GM12878 (cell line): ENCODE data around the gene NLGN1. TPM values are rescaled to one million over a fixed set of nuclear protein-coding genes. Genes with fewer than 3 reads are reported as not detected.

Experiments used
- ATAC-seq: fragments of 200-7000 bp; cut with Tn5 transposase; 3 replicates; pipeline ENCODE4 v1.9.1; 2020; ENCODE audit warnings: mild to moderate bottlenecking, moderate library complexity
- BruUV-seq: library from RNA; stranded (reverse); fragments of 400-500 nt; replicated peaks from 2 replicates; lab custom pipeline; 2021; lab: Mats Ljungman, UMichigan
- CTCF ChIA-PET: fragments of 300-600 bp; sonication (Branson Sonifier 250); formaldehyde crosslinking; extraction: SDS; loops from one replicate; lab custom pipeline; 2021; ENCODE audit warnings: inconsistent platforms; lab: Yijun Ruan, JAX
- POLR2A ChIA-PET: fragments of 350-600 bp; formaldehyde crosslinking; extraction: SDS; loops from one replicate; lab custom pipeline; 2021; ENCODE audit warnings: inconsistent platforms; lab: Charles Lee
- RAD21 ChIA-PET: fragments of 300-600 bp; sonication (Branson Sonifier 250); formaldehyde crosslinking; loops from one replicate; lab custom pipeline; 2023; ENCODE audit warnings: antibody characterized with exemption; ENCODE audit not compliant: unreplicated experiment; lab: Charles Lee
- SMC1A ChIA-PET: fragments of 300-600 bp; sonication (Branson Sonifier 250); formaldehyde crosslinking; loops from one replicate; lab custom pipeline; 2023; ENCODE audit not compliant: unreplicated experiment, uncharacterized antibody; lab: Charles Lee
- DNase-seq: peaks from one replicate; pipeline ENCODE4 v3.0.0-alpha.2; 2011; ENCODE audit warnings: low read depth, low spot score
- FAIRE-seq: peaks from 3 replicates; lab custom pipeline; 2011; peaks lifted over from hg19 to GRCh38; lab: Jason Lieb, UNC
- H2AFZ ChIP-seq: 2 replicates; pipeline ENCODE4 v1.6.0; 2011; ENCODE audit warnings: low read depth, low read length, control low read depth; ENCODE audit not compliant: control insufficient read depth
- H3K27ac ChIP-seq: 2 replicates; pipeline ENCODE4 v1.5.1; 2011; ENCODE audit warnings: control low read depth; ENCODE audit not compliant: control insufficient read depth, insufficient read depth
- H3K27me3 ChIP-seq, 2 experiments: replicated peaks in 1 of 2; 2 replicates each; pipeline versions ENCODE4 v1.6.0 to v1.6.1; 2011; ENCODE audit warnings: low read length in 1 of 2; ENCODE audit not compliant: control insufficient read depth in 2 of 2, insufficient read depth in 2 of 2
- H3K36me3 ChIP-seq, 2 experiments: 2 replicates each; pipeline ENCODE4 v1.5.1; 2011; ENCODE audit warnings: low read length in 1 of 2; ENCODE audit not compliant: control insufficient read depth in 2 of 2, insufficient read depth in 2 of 2
- H3K4me1 ChIP-seq: 2 replicates; pipeline ENCODE4 v1.6.1; 2011; ENCODE audit warnings: mild to moderate bottlenecking, low read length, moderate library complexity, mixed read lengths; ENCODE audit not compliant: control insufficient read depth, insufficient read depth
- H3K4me2 ChIP-seq: 2 replicates; pipeline ENCODE4 v1.6.0; 2011; ENCODE audit warnings: control low read depth; ENCODE audit not compliant: control insufficient read depth, insufficient read depth
- H3K4me3 ChIP-seq: fragments of 200-600 bp; sonication (generic); 2 replicates; pipeline ENCODE4 v1.5.1; 2016
- H3K79me2 ChIP-seq: 2 replicates; pipeline ENCODE4 v1.6.0; 2011; ENCODE audit warnings: low read length; ENCODE audit not compliant: control insufficient read depth, insufficient read depth
- H3K9ac ChIP-seq: 2 replicates; pipeline ENCODE4 v1.8.0; 2011; ENCODE audit warnings: low read length, control low read depth, mixed read lengths; ENCODE audit not compliant: control insufficient read depth, insufficient read depth
- H3K9me3 ChIP-seq: replicated peaks from 3 replicates; pipeline ENCODE4 v1.5.1; 2011; ENCODE audit warnings: mild to moderate bottlenecking, low read length; ENCODE audit not compliant: control insufficient read depth, insufficient read depth
- H4K20me1 ChIP-seq: 2 replicates; pipeline ENCODE4 v1.6.0; 2011; ENCODE audit not compliant: control insufficient read depth, insufficient read depth
- BACH1 ChIP-seq: fragments of 450-650 bp; IDR thresholded peaks from 2 replicates; pipeline ENCODE4 v1.6.1; 2017; ENCODE audit warnings: mild to moderate bottlenecking, borderline replicate concordance
- CBFB ChIP-seq: IDR thresholded peaks from 2 replicates; pipeline ENCODE4 v1.6.1; 2016; ENCODE audit warnings: antibody characterized with exemption, low read depth
- CBX3 ChIP-seq: fragments of 200-600 bp; sonication (generic); IDR thresholded peaks from 2 replicates; pipeline ENCODE4 v1.6.1; 2016; ENCODE audit warnings: low read depth, borderline replicate concordance
- HDAC2 ChIP-seq: fragments of 200-600 bp; sonication (generic); IDR thresholded peaks from 2 replicates; pipeline ENCODE4 v1.6.1; 2017
- KAT2A ChIP-seq: conservative IDR thresholded peaks from 2 replicates; pipeline ENCODE4 v1.6.1; 2011; ENCODE audit warnings: low read depth, low read length; ENCODE audit not compliant: control insufficient read depth
- NBN ChIP-seq: fragments of 450-650 bp; IDR thresholded peaks from 2 replicates; pipeline ENCODE4 v1.6.1; 2016
- NFYB ChIP-seq: IDR thresholded peaks from 2 replicates; pipeline ENCODE4 v1.6.1; 2011; ENCODE audit warnings: low read depth, mild to moderate bottlenecking, low read length, improper control_type of control experiment, moderate library complexity; ENCODE audit not compliant: insufficient read depth
- POLR2AphosphoS2 ChIP-seq: IDR thresholded peaks from 2 replicates; pipeline ENCODE4 v1.6.1; 2011; ENCODE audit warnings: low read depth, mild to moderate bottlenecking, low read length, improper control_type of control experiment, moderate library complexity
- SIN3A ChIP-seq: IDR thresholded peaks from 2 replicates; pipeline ENCODE4 v1.6.1; 2012; ENCODE audit warnings: low read depth, low read length, improper control_type of control experiment
- SMARCA5 ChIP-seq: fragments of 450-650 bp; IDR thresholded peaks from 2 replicates; pipeline ENCODE4 v1.6.1; 2017; ENCODE audit warnings: mild to moderate bottlenecking
- SUPT20H ChIP-seq: IDR thresholded peaks from 2 replicates; pipeline ENCODE4 v1.6.1; 2011; ENCODE audit warnings: low read depth, mild to moderate bottlenecking, low read length, moderate library complexity, borderline replicate concordance; ENCODE audit not compliant: control insufficient read depth
- SUZ12 ChIP-seq: fragments of 200-600 bp; sonication (generic); IDR thresholded peaks from one replicate; pipeline ENCODE4 v1.6.1; 2018; ENCODE audit warnings: antibody characterized with exemption, mild to moderate bottlenecking; ENCODE audit not compliant: unreplicated experiment
- ZNF217 ChIP-seq: fragments of 450-650 bp; IDR thresholded peaks from 2 replicates; pipeline ENCODE4 v1.6.1; 2017; ENCODE audit warnings: antibody characterized with exemption, mild to moderate bottlenecking
- in situ Hi-C: fragments of 300-500 bp; cut with MboI; formaldehyde crosslinking; loops from 9 replicates; pipeline ENCODE4 v1.14.3; 2018; ENCODE audit warnings: mixed read lengths
- intact Hi-C: fragments of 100-400 bp; cut with micrococcal nuclease; formaldehyde crosslinking; loops from one replicate; pipeline ENCODE4 v1.14.2; 2022; ENCODE audit not compliant: unreplicated experiment
- polyA plus RNA-seq, 11 experiments: library from polyadenylated mRNA; depleted of rRNA in 4 of 11; unstranded in 6 of 11; stranded (reverse) in 5 of 11; fragments of >200 nt; fragmentation: Nextera tagmentation in 4 of 11; fragmentation: Illumina TruSeq in 1 of 11; extraction: Ambion mirVana in 4 of 11; extraction: Trizol in 1 of 11; gene quantifications; 1 replicate in 1 of 11; 2 replicates in 10 of 11; pipeline versions ENCODE4 v1.2.1 to v1.2.3, GENCODE V29; 2011 to 2016; ENCODE audit warnings: inconsistent platforms in 2 of 11, missing spikeins in 2 of 11, low read depth in 1 of 11
- total RNA-seq, 4 experiments: library from RNA; depleted of rRNA in 3 of 4; stranded (reverse); fragments of >200 nt in 3 of 4; fragmentation: Illumina TruSeq in 1 of 4; extraction: Trizol in 1 of 4; gene quantifications; 2 replicates each; pipeline versions ENCODE4 v1.2.1 to v1.2.3, GENCODE V29; 2013 to 2021
- TF ChIP-seq, protein P1 (sequence below): IDR thresholded peaks from 2 replicates; pipeline ENCODE4 v1.6.1; 2011; ENCODE audit warnings: low read depth, mild to moderate bottlenecking, low read length, moderate library complexity, borderline replicate concordance; ENCODE audit errors: extremely low read depth
- TF ChIP-seq, protein P2 (sequence below): fragments of 450-650 bp; IDR thresholded peaks from 2 replicates; pipeline ENCODE4 v1.6.1; 2017; ENCODE audit warnings: mild to moderate bottlenecking
- TF ChIP-seq, protein P3 (sequence below), 3 experiments: IDR thresholded peaks in 2 of 3; conservative IDR thresholded peaks in 1 of 3; 2 replicates each; pipeline ENCODE4 v1.5.1; 2011; ENCODE audit warnings: low read depth in 3 of 3, low read length in 3 of 3, mild to moderate bottlenecking in 3 of 3, control low read depth in 2 of 3, moderate library complexity in 2 of 3, inconsistent platforms in 1 of 3, mixed read lengths in 1 of 3; ENCODE audit not compliant: control insufficient read depth in 2 of 3, insufficient read depth in 1 of 3; ENCODE audit errors: extremely low read depth in 1 of 3
- TF ChIP-seq, protein P4 (sequence below): fragments of 150-350 bp; IDR thresholded peaks from 2 replicates; pipeline ENCODE4 v1.6.1; 2016; ENCODE audit warnings: low read depth, low read length

NLGN1 gene
- total and polyA plus RNA-seq, 10 of the 15 experiments (the other 5 are each of a cell fraction or from before 2014, with no cell fraction given): not detected

DNA sequence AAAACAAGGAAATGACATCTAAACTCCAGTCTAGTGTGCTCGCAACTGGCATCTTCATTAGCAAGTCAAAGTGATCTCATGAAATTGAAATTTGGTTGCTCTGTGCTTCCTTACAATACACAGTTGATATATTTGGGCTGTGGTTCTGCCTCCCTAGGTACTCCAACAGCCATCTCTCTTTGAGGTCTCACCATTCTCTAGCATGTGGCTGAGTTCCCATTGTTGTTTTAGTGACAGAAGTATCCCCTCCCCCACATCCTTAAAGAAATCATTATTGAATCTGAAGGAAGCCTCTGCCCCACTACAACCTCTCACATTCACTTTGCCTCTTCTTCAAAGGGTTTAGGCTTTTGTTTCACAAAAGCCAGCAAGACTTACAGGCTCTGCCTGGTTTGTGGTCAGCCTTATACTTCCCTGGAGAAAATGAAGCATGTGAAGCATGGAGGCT is 516.5 kb downstream of the NLGN1 start (continued):
- no peak for TF ChIP-seq CBX3
- no peak for TF ChIP-seq SIN3A
- no peak for TF ChIP-seq NBN
- TF ChIP-seq HDAC2: no peak
- TF ChIP-seq SUPT20H: no peak
- TF ChIP-seq, protein P1, sequence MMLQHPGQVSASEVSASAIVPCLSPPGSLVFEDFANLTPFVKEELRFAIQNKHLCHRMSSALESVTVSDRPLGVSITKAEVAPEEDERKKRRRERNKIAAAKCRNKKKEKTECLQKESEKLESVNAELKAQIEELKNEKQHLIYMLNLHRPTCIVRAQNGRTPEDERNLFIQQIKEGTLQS: no peak

DNA sequence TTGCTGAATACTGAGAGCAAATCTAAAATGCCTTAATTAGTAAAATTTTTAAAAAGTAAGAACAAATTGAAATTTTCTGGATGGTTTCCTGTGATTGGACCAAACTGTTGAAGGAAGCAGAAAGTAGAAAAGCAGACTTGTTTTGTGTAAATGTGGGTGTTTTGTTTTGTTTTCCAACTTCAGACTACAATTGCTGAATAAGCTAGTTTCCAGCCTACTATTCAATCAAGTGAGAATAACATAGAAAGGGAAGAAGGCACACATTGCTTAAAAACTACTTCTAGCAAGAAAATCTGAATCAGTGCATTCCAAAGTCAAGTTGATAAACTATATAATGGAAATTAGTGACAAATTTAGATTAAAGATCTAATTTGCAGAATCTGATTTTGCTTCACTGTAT is 519.3 kb downstream of the NLGN1 start:
- H2AFZ ChIP-seq: no peak overlapping the region
- ChIA-PET POLR2A (no interaction called here), CTCF (no interaction called here), RAD21 (no interaction called here), SMC1A (no interaction called here)
- no peaks in the 10 kb centered on the region for H3K4me1 ChIP-seq
- H3K27ac ChIP-seq: no peak overlapping the region
- H3K79me2 ChIP-seq: no peaks in the 10 kb centered on the region
- BruUV-seq: no TSS peak
- intact Hi-C loops: no loop called here
- no peak for FAIRE-seq
- in situ Hi-C loops: no loop called here
- H3K9me3 ChIP-seq: no peaks in the 10 kb centered on the region
- H3K4me3 ChIP-seq: no peak overlapping the region
- no peak overlapping the region for H3K9ac ChIP-seq
- no peaks in the 10 kb centered on the region for H3K27me3 ChIP-seq
- no peak overlapping the region for H3K4me2 ChIP-seq
- ATAC-seq: no peak
- no peaks in the 10 kb centered on the region for H3K36me3 ChIP-seq
- no peaks in the 10 kb centered on the region for H4K20me1 ChIP-seq
- no peak for DNase-seq
- TF ChIP-seq, protein P2, sequence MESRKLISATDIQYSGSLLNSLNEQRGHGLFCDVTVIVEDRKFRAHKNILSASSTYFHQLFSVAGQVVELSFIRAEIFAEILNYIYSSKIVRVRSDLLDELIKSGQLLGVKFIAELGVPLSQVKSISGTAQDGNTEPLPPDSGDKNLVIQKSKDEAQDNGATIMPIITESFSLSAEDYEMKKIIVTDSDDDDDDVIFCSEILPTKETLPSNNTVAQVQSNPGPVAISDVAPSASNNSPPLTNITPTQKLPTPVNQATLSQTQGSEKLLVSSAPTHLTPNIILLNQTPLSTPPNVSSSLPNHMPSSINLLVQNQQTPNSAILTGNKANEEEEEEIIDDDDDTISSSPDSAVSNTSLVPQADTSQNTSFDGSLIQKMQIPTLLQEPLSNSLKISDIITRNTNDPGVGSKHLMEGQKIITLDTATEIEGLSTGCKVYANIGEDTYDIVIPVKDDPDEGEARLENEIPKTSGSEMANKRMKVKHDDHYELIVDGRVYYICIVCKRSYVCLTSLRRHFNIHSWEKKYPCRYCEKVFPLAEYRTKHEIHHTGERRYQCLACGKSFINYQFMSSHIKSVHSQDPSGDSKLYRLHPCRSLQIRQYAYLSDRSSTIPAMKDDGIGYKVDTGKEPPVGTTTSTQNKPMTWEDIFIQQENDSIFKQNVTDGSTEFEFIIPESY: no peak
- TF ChIP-seq, protein P3, sequence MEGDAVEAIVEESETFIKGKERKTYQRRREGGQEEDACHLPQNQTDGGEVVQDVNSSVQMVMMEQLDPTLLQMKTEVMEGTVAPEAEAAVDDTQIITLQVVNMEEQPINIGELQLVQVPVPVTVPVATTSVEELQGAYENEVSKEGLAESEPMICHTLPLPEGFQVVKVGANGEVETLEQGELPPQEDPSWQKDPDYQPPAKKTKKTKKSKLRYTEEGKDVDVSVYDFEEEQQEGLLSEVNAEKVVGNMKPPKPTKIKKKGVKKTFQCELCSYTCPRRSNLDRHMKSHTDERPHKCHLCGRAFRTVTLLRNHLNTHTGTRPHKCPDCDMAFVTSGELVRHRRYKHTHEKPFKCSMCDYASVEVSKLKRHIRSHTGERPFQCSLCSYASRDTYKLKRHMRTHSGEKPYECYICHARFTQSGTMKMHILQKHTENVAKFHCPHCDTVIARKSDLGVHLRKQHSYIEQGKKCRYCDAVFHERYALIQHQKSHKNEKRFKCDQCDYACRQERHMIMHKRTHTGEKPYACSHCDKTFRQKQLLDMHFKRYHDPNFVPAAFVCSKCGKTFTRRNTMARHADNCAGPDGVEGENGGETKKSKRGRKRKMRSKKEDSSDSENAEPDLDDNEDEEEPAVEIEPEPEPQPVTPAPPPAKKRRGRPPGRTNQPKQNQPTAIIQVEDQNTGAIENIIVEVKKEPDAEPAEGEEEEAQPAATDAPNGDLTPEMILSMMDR (IDR thresholded peaks at IDR 0.05 in 2 of 3, conservative IDR thresholded peaks at IDR 0.05 in 1 of 3; ENCODE audit: control insufficient read depth in 2 of 3, extremely low read depth in 1 of 3, insufficient read depth in 1 of 3, low read depth in 3 of 3, low read length in 3 of 3): no peak
- TF ChIP-seq NFYB: no peak
- TF ChIP-seq CBFB: no peak
- no peak for TF ChIP-seq SUZ12
- no peak for TF ChIP-seq BACH1
- TF ChIP-seq SMARCA5: no peak
- TF ChIP-seq, protein P4, sequence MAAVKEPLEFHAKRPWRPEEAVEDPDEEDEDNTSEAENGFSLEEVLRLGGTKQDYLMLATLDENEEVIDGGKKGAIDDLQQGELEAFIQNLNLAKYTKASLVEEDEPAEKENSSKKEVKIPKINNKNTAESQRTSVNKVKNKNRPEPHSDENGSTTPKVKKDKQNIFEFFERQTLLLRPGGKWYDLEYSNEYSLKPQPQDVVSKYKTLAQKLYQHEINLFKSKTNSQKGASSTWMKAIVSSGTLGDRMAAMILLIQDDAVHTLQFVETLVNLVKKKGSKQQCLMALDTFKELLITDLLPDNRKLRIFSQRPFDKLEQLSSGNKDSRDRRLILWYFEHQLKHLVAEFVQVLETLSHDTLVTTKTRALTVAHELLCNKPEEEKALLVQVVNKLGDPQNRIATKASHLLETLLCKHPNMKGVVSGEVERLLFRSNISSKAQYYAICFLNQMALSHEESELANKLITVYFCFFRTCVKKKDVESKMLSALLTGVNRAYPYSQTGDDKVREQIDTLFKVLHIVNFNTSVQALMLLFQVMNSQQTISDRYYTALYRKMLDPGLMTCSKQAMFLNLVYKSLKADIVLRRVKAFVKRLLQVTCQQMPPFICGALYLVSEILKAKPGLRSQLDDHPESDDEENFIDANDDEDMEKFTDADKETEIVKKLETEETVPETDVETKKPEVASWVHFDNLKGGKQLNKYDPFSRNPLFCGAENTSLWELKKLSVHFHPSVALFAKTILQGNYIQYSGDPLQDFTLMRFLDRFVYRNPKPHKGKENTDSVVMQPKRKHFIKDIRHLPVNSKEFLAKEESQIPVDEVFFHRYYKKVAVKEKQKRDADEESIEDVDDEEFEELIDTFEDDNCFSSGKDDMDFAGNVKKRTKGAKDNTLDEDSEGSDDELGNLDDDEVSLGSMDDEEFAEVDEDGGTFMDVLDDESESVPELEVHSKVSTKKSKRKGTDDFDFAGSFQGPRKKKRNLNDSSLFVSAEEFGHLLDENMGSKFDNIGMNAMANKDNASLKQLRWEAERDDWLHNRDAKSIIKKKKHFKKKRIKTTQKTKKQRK: no peak
- TF ChIP-seq KAT2A: no peak
- TF ChIP-seq ZNF217: no peak
- TF ChIP-seq POLR2AphosphoS2: no peak
